Neural progenitor cell (in vitro differentiated cells): ENCODE results near the gene STARD7.

Experiments
- CTCF ChIP-seq: fragments of 200-600 bp; sonication (generic); IDR thresholded peaks from 2 replicates; pipeline ENCODE4 v1.5.1; 2017; ENCODE audit warnings: antibody characterized with exemption, mild to moderate bottlenecking
- EZH2phosphoT487 ChIP-seq: fragments of 200-600 bp; sonication (generic); IDR thresholded peaks from 2 replicates; pipeline ENCODE4 v1.6.1; 2017; ENCODE audit warnings: antibody characterized with exemption

- no peak for TF ChIP-seq CTCF
- TF ChIP-seq EZH2phosphoT487: no peak
Observed at GRCh38 chr2:96188821-96189526, 19.7 kb downstream of the STARD7 start.
